Panc1 (cell line): ENCODE results near the gene BRAP. TPM values are rescaled to one million over a fixed set of nuclear protein-coding genes. Genes with fewer than 3 reads are reported as not detected.

Experiments used
- ATAC-seq: fragments of 200-7000 bp; cut with Tn5 transposase; 2 replicates; pipeline ENCODE4 v1.9.1; 2020; ENCODE audit warnings: mild to moderate bottlenecking, moderate library complexity
- BruUV-seq: library from RNA; stranded (reverse); fragments of 400-500 nt; replicated peaks from 2 replicates; lab custom pipeline; 2021; lab: Mats Ljungman, UMichigan
- CTCF ChIA-PET: fragments of 300-600 bp; sonication (Branson Sonifier 250); formaldehyde crosslinking; loops from one replicate; lab custom pipeline; 2022; ENCODE audit warnings: antibody characterized with exemption; lab: Charles Lee
- POLR2A ChIA-PET: fragments of 300-600 bp; sonication (Branson Sonifier 250); formaldehyde crosslinking; loops from one replicate; lab custom pipeline; 2022; ENCODE audit warnings: antibody characterized with exemption; lab: Charles Lee
- DNase-seq: peaks from one replicate; pipeline ENCODE4 v3.0.0-alpha.2; 2010; ENCODE audit warnings: low read depth, low spot score
- H3K27ac ChIP-seq: 2 replicates; pipeline ENCODE4 v1.5.1; 2011; ENCODE audit warnings: mild to moderate bottlenecking, low read length, inconsistent platforms
- H3K27me3 ChIP-seq: fragments of 200-500 bp; sonication (Bioruptor generic); 2 replicates; pipeline ENCODE4 v1.6.0; 2014; ENCODE audit warnings: low read length, inconsistent platforms; ENCODE audit not compliant: control insufficient read depth, insufficient read depth
- H3K36me3 ChIP-seq: fragments of 200-500 bp; sonication (Bioruptor generic); 2 replicates; pipeline ENCODE4 v1.5.1; 2014; ENCODE audit warnings: inconsistent platforms, mild to moderate bottlenecking, low read length, moderate library complexity; ENCODE audit not compliant: control insufficient read depth, insufficient read depth
- H3K4me1 ChIP-seq: 2 replicates; pipeline ENCODE4 v1.5.1; 2011; ENCODE audit warnings: inconsistent platforms, mild to moderate bottlenecking, low read length, moderate library complexity; ENCODE audit not compliant: control insufficient read depth, insufficient read depth
- H3K4me3 ChIP-seq, 2 experiments: 2 replicates each; pipeline ENCODE4 v1.5.1; 2011 to 2012; ENCODE audit warnings: low read depth in 2 of 2, low read length in 2 of 2, mild to moderate bottlenecking in 2 of 2, inconsistent platforms in 1 of 2, moderate library complexity in 1 of 2
- H3K9me3 ChIP-seq: fragments of 200-500 bp; sonication (Bioruptor generic); 2 replicates; pipeline ENCODE4 v1.5.1; 2014; ENCODE audit warnings: low read depth, mild to moderate bottlenecking, inconsistent platforms, low read length, moderate library complexity; ENCODE audit not compliant: control insufficient read depth, insufficient read depth
- POLR2AphosphoS5 ChIP-seq: IDR thresholded peaks from 2 replicates; pipeline ENCODE4 v1.6.1; 2012; ENCODE audit warnings: mild to moderate bottlenecking, low read depth, low read length, moderate library complexity
- SIN3A ChIP-seq: IDR thresholded peaks from 2 replicates; pipeline ENCODE4 v1.6.1; 2012; ENCODE audit warnings: low read depth, mild to moderate bottlenecking, low read length, moderate library complexity, borderline replicate concordance; ENCODE audit not compliant: insufficient read depth
- TCF7L2 ChIP-seq: IDR thresholded peaks from 2 replicates; pipeline ENCODE4 v1.6.1; 2011; ENCODE audit warnings: mild to moderate bottlenecking, low read depth, low read length, inconsistent platforms
- in situ Hi-C: cut with HindIII; loops from 2 replicates; pipeline ENCODE4 v1.10.0; 2016; ENCODE audit warnings: low sequenced_read_pairs, low pct_unique_long_range_greater_than_20kb
- intact Hi-C: fragments of 100-400 bp; cut with micrococcal nuclease; formaldehyde crosslinking; loops from one replicate; pipeline ENCODE4 v1.10.0; 2022; ENCODE audit not compliant: unreplicated experiment
- total RNA-seq: library from RNA; stranded (reverse); gene quantifications from one replicate; pipeline ENCODE4 v1.2.1, GENCODE V29; 2021; ENCODE audit not compliant: unreplicated experiment
- TF ChIP-seq, protein P1 (sequence below), 2 experiments: IDR thresholded peaks; 2 replicates each; pipeline ENCODE4 v1.6.1; 2011 to 2012; ENCODE audit warnings: low read depth in 2 of 2, control low read depth in 1 of 2, low read length in 1 of 2, mild to moderate bottlenecking in 1 of 2, moderate library complexity in 1 of 2; ENCODE audit not compliant: insufficient read depth in 1 of 2
- TF ChIP-seq, protein P2 (sequence below): fragments of 450-650 bp; IDR thresholded peaks from 2 replicates; pipeline ENCODE4 v1.5.1; 2017; ENCODE audit warnings: mild to moderate bottlenecking

BRAP gene
- total RNA-seq, 1 experiment from 2014 or later, result 19.6 TPM

DNA sequence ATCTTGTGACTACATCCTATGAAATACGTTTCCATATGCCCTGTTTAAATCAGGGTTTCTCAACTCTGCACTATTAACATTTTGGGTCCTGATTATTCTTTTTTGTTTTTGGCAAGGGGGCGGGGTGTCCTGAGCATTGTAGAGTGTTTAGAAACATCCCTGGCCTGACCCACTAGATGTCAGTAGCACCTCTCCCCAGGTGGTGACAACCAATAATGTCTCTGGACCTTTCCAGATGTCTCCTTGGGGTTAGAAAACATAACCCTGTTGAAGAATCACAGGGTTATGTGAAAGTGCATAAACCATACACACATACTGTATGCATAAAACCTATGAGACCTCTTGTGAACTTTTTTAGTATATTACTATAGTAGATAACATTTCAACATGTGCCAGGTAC, 1.5 kb upstream of the BRAP start:
- DNase-seq, result no peak
- intact Hi-C loops, result no loop called here
- H3K27ac ChIP-seq, result no peak overlapping the region
- no peaks in the 10 kb centered on the region for H3K27me3 ChIP-seq
- no peak overlapping the region; a peak in 1 of 4 replicates for H3K4me3 ChIP-seq
- no peak for ATAC-seq
- ChIA-PET CTCF (no interaction called here), POLR2A (no interaction called here)
- peaks cover 6% of the 10 kb centered on the region; the same call in 1 of the 2 replicates for H3K36me3 ChIP-seq
- in situ Hi-C loops, result loop anchor here (25.0 kb wide), 1 partner anchor 100 kb away; the partner anchor contains the start of gene ATXN2
- no peaks in the 10 kb centered on the region for H3K9me3 ChIP-seq
- no TSS peak for BruUV-seq
- H3K4me1 ChIP-seq, result peaks cover 18% of the 10 kb centered on the region; the same call in 1 of the 2 replicates
- TF ChIP-seq, protein P1, sequence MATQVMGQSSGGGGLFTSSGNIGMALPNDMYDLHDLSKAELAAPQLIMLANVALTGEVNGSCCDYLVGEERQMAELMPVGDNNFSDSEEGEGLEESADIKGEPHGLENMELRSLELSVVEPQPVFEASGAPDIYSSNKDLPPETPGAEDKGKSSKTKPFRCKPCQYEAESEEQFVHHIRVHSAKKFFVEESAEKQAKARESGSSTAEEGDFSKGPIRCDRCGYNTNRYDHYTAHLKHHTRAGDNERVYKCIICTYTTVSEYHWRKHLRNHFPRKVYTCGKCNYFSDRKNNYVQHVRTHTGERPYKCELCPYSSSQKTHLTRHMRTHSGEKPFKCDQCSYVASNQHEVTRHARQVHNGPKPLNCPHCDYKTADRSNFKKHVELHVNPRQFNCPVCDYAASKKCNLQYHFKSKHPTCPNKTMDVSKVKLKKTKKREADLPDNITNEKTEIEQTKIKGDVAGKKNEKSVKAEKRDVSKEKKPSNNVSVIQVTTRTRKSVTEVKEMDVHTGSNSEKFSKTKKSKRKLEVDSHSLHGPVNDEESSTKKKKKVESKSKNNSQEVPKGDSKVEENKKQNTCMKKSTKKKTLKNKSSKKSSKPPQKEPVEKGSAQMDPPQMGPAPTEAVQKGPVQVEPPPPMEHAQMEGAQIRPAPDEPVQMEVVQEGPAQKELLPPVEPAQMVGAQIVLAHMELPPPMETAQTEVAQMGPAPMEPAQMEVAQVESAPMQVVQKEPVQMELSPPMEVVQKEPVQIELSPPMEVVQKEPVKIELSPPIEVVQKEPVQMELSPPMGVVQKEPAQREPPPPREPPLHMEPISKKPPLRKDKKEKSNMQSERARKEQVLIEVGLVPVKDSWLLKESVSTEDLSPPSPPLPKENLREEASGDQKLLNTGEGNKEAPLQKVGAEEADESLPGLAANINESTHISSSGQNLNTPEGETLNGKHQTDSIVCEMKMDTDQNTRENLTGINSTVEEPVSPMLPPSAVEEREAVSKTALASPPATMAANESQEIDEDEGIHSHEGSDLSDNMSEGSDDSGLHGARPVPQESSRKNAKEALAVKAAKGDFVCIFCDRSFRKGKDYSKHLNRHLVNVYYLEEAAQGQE (IDR thresholded peaks at IDR 0.05; ENCODE audit: insufficient read depth in 1 of 2, low read depth in 2 of 2, low read length in 1 of 2), result no peak
- TF ChIP-seq POLR2AphosphoS5, result no peak

DNA sequence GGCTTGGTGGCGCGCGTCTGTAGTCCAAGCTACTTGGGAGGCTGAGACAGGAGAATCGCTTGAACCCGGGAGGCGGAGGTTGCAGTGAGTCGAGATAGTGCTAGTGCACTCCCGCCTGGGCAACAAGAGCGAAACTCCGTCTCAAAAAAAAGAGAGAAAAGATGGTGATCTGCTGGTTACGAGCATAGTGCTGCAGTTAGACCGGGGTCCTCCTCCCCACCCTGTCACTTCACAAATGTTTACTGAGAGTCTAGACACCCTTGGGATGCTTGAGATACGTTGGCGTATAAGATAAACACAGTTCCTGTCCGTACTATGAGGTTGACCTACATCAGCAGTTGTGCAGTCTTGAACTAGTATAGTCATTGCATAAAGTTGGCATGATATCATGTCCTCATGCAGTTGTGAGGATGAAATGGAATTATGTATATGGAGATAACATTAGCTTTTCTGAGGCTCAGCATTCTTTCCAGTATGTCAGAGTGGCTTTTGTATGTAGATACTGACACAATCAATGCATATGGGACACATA, 884 bp upstream of the BRAP start:
- ChIA-PET POLR2A (interaction anchor here (0.6 to 0.9 kb wide), 2 partner anchors 207 to 258 kb away, joined by 4 to 11 read pairs; no protein-coding TSS in a partner anchor), CTCF (no interaction called here)
- Histone ChIP-seq H3K36me3 (peaks cover 6% of the 10 kb centered on the region; the same call in 1 of the 2 replicates), H3K4me3 (peak overlapping the region; percentile 80 to 95), H3K9me3 (no peaks in the 10 kb centered on the region), H3K27me3 (no peaks in the 10 kb centered on the region), H3K4me1 (peaks cover 18% of the 10 kb centered on the region; the same call in 1 of the 2 replicates), H3K27ac (peak overlapping the region; percentile 97)
- TF ChIP-seq TCF7L2 (no peak), POLR2AphosphoS5 (no peak), SIN3A (no peak)
- TF ChIP-seq, protein P2, sequence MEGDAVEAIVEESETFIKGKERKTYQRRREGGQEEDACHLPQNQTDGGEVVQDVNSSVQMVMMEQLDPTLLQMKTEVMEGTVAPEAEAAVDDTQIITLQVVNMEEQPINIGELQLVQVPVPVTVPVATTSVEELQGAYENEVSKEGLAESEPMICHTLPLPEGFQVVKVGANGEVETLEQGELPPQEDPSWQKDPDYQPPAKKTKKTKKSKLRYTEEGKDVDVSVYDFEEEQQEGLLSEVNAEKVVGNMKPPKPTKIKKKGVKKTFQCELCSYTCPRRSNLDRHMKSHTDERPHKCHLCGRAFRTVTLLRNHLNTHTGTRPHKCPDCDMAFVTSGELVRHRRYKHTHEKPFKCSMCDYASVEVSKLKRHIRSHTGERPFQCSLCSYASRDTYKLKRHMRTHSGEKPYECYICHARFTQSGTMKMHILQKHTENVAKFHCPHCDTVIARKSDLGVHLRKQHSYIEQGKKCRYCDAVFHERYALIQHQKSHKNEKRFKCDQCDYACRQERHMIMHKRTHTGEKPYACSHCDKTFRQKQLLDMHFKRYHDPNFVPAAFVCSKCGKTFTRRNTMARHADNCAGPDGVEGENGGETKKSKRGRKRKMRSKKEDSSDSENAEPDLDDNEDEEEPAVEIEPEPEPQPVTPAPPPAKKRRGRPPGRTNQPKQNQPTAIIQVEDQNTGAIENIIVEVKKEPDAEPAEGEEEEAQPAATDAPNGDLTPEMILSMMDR, result no peak
- TF ChIP-seq, protein P1 (IDR thresholded peaks at IDR 0.05; ENCODE audit: insufficient read depth in 1 of 2, low read depth in 2 of 2, low read length in 1 of 2), result no peak
- DNase-seq (no peak), ATAC-seq (no peak)
- no TSS peak for BruUV-seq
- intact Hi-C loops, result no loop called here
- in situ Hi-C loops, result loop anchor here (25.0 kb wide), 1 partner anchor 99 kb away; the partner anchor contains the start of gene ATXN2
